ENCODE data around the gene MAP7D2. TPM values are rescaled to one million over a fixed set of nuclear protein-coding genes. Genes with fewer than 3 reads are reported as not detected.
A peak's percentile ranks its signal among the peaks of the same experiment; 100 is the strongest.
"Not testable (repeated sequence)": the region's sequence is repeated elsewhere in the genome, so short reads cannot be mapped to it uniquely, and the experiment has no call there.

Gene MAP7D2
- under 0.01 and 0.36 TPM in 2 replicates for total RNA-seq

GRCh38 chrX:20116577-20117240 is at the start of gene MAP7D2:
MAP7D2 (minus strand) TSS chrX:20116907; CDS start chrX:20116879, 28 bp downstream.
- Histone ChIP-seq H4K20me1 (ENCODE audit: insufficient read depth, low read length) (no peaks in the 10 kb centered on the region), H3K36me3 (ENCODE audit: insufficient read depth, low read length) (no peaks in the 10 kb centered on the region), H2AFZ (ENCODE audit: low read length) (peak within 1 kb of the TSS; percentile 29), H3K4me1 (ENCODE audit: insufficient read depth, low read length) (no peaks in the 10 kb centered on the region), H3K4me2 (ENCODE audit: insufficient read depth, low read length) (peak within 1 kb of the TSS; percentile 45), H3K27me3 (ENCODE audit: insufficient read depth, low read length) (peaks cover 10% of the 10 kb centered on the region), H3K79me2 (ENCODE audit: insufficient read depth, low read length) (no peaks in the 10 kb centered on the region), H3K4me3 (ENCODE audit: insufficient read depth, low read length) (peak within 1 kb of the TSS; percentile 37), H3K9me3 (ENCODE audit: low read depth, low read length) (no peaks in the 10 kb centered on the region), H3K27ac (ENCODE audit: low read depth, low read length) (no peak within 1 kb of the TSS)
- DNase-seq (ENCODE audit: insufficient read length, low spot score, missing footprints) = no peak
- TF ChIP-seq CTCF (IDR thresholded peaks at IDR 0.05; ENCODE audit: extremely low read depth, low read depth, low read length) = no peak

DNA sequence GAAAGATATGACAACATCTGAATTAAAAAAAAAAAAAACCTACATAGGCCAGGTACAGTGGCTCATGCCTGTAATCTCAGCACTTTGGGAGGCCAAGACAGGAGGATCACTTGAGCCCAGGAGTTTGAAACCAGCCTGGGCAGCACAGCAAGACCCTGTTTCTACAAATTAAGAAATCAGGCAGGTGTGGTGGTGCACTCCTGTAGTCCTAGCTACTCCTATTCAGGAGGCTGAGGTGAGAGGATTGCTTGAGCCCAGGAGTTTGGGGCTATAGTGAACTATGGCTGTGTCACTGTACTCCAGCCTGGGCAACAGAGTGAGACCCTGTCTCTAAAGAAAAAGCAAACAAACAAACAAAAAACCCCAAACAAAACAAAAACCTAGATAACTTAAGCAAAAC is 45.8 kb upstream of the MAP7D2 start:
- H3K27me3 ChIP-seq (ENCODE audit: insufficient read depth, low read length); H3K27ac ChIP-seq (ENCODE audit: low read depth, low read length); DNase-seq (ENCODE audit: insufficient read length, low spot score, missing footprints); H4K20me1 ChIP-seq (ENCODE audit: insufficient read depth, low read length); H3K4me2 ChIP-seq (ENCODE audit: insufficient read depth, low read length); H2AFZ ChIP-seq (ENCODE audit: low read length); H3K9me3 ChIP-seq (ENCODE audit: low read depth, low read length); H3K79me2 ChIP-seq (ENCODE audit: insufficient read depth, low read length); H3K4me1 ChIP-seq (ENCODE audit: insufficient read depth, low read length); H3K4me3 ChIP-seq (ENCODE audit: insufficient read depth, low read length): not testable (repeated sequence)
- peaks cover 13% of the 10 kb centered on the region for H3K36me3 ChIP-seq (ENCODE audit: insufficient read depth, low read length)

DNA sequence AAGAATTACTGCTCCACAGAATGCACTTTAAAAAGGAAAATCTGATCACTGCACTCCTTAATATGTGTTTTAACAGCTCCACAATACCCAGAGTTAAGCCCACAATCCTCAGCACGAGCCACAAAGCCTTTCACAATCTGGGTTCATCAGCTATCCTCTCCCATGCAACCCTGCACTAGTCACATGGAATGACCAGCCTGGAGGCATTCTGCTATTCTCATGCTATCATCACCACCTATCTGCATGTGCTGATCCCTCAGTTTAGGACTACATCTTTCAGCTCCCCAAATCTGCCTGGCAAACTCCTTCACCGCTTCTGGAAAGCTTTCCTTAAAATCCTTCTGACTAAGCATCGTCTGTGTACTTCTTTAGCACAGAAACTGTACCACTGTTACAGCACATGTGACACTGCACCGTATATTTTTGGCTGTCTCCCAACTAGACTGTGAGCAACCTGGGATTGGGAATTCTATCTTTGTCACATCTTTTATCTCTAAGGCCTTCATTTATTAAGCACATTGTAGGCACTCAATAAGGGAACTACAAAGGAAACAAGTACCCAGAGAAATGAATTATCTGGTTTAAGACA is 43.2 kb upstream of the MAP7D2 start:
- Histone ChIP-seq H3K4me2 (ENCODE audit: insufficient read depth, low read length) (no peak overlapping the region), H3K9me3 (ENCODE audit: low read depth, low read length) (no peaks in the 10 kb centered on the region), H4K20me1 (ENCODE audit: insufficient read depth, low read length) (no peaks in the 10 kb centered on the region), H3K27me3 (ENCODE audit: insufficient read depth, low read length) (no peaks in the 10 kb centered on the region), H3K27ac (ENCODE audit: low read depth, low read length) (no peak overlapping the region), H3K4me1 (ENCODE audit: insufficient read depth, low read length) (no peaks in the 10 kb centered on the region), H3K79me2 (ENCODE audit: insufficient read depth, low read length) (no peaks in the 10 kb centered on the region), H2AFZ (ENCODE audit: low read length) (no peak overlapping the region), H3K4me3 (ENCODE audit: insufficient read depth, low read length) (no peak overlapping the region), H3K36me3 (ENCODE audit: insufficient read depth, low read length) (peaks cover 21% of the 10 kb centered on the region)
- no peak for TF ChIP-seq CTCF (IDR thresholded peaks at IDR 0.05; ENCODE audit: extremely low read depth, low read depth, low read length)
- DNase-seq (ENCODE audit: insufficient read length, low spot score, missing footprints) = no peak

DNA sequence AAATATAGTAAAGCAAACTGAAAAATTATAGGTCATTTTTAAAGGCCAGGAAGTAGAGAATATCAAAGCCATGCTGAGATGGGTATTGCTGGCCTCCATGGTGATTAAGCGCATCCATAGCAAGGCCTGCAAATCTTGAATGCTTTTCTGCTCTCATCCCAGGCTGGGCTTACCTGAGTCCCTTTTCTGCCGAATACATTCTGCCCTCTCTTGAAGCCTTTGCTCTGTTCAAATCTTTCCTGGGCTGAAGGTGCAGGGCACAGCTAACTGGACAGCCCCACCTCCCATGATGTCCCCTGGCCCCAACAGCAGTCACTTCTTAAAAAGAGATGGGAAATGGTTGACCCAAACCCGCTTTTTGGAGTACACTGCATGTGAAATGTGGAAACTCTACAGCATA is 35.0 kb upstream of the MAP7D2 start:
- no peaks in the 10 kb centered on the region for H3K9me3 ChIP-seq (ENCODE audit: low read depth, low read length)
- H3K27ac ChIP-seq (ENCODE audit: low read depth, low read length) = no peak overlapping the region
- H3K4me3 ChIP-seq (ENCODE audit: insufficient read depth, low read length) = no peak overlapping the region

More for the DNA sequence above, 35.0 kb upstream of the MAP7D2 start:
- no peak for DNase-seq (ENCODE audit: insufficient read length, low spot score, missing footprints)
- Histone ChIP-seq H2AFZ (ENCODE audit: low read length) (no peak overlapping the region), H3K36me3 (ENCODE audit: insufficient read depth, low read length) (peaks cover 8% of the 10 kb centered on the region), H3K79me2 (ENCODE audit: insufficient read depth, low read length) (no peaks in the 10 kb centered on the region), H4K20me1 (ENCODE audit: insufficient read depth, low read length) (no peaks in the 10 kb centered on the region), H3K4me1 (ENCODE audit: insufficient read depth, low read length) (no peaks in the 10 kb centered on the region), H3K4me2 (ENCODE audit: insufficient read depth, low read length) (no peak overlapping the region), H3K27me3 (ENCODE audit: insufficient read depth, low read length) (no peaks in the 10 kb centered on the region)
- no peak for TF ChIP-seq CTCF (IDR thresholded peaks at IDR 0.05; ENCODE audit: extremely low read depth, low read depth, low read length)

All from osteoblast (primary cell).